Measurements from ENCODE around the gene LLCFC1.

The LLCFC1 gene

GRCh38 chr7:142906643-142907042, 32.6 kb upstream of the LLCFC1 start:
- Histone ChIP-seq H3K9me3 (no peaks in the 10 kb centered on the region), H3K4me3 (ENCODE audit: low read depth in 1 of 2, low read length in 1 of 2) (no peak overlapping the region)

GRCh38 chr7:142908290-142908689, 31.0 kb upstream of the LLCFC1 start:
- Histone ChIP-seq H3K4me1 (ENCODE audit: control insufficient read depth in 1 of 2, insufficient read depth in 1 of 2, low read depth in 1 of 2, low read length in 1 of 2) (peaks cover 7 to 23% of the 10 kb centered on the region in 2 experiments), H3K27ac (no peak overlapping the region), H3K4me3 (ENCODE audit: low read depth in 1 of 2, low read length in 1 of 2) (no peak overlapping the region), H3K27me3 (no peaks in the 10 kb centered on the region), H3K9me3 (no peaks in the 10 kb centered on the region), H3K36me3 (no peaks in the 10 kb centered on the region)
- TF ChIP-seq CTCF (IDR thresholded peaks at IDR 0.05), result no peak

More at GRCh38 chr7:142906643-142907042, 32.6 kb upstream of the LLCFC1 start:
- Histone ChIP-seq H3K27ac (no peak overlapping the region), H3K4me1 (ENCODE audit: control insufficient read depth in 1 of 2, insufficient read depth in 1 of 2, low read depth in 1 of 2, low read length in 1 of 2) (peaks cover 7 to 23% of the 10 kb centered on the region in 2 experiments), H3K27me3 (no peaks in the 10 kb centered on the region), H3K36me3 (no peaks in the 10 kb centered on the region)
- TF ChIP-seq CTCF (IDR thresholded peaks at IDR 0.05), result no peak

GRCh38 chr7:142908921-142909890, 30.1 kb upstream of the LLCFC1 start:
- H3K9me3 ChIP-seq, result no peaks in the 10 kb centered on the region
- H3K27ac ChIP-seq, result peak overlapping the region; percentile 36
- H3K4me1 ChIP-seq (ENCODE audit: control insufficient read depth in 1 of 2, insufficient read depth in 1 of 2, low read depth in 1 of 2, low read length in 1 of 2), result peaks cover 7 to 23% of the 10 kb centered on the region in 2 experiments
- peak; percentile 43 for TF ChIP-seq CTCF (IDR thresholded peaks at IDR 0.05)
- H3K4me3 ChIP-seq (ENCODE audit: low read depth in 1 of 2, low read length in 1 of 2), result no peak overlapping the region
- no peaks in the 10 kb centered on the region for H3K27me3 ChIP-seq
- no peaks in the 10 kb centered on the region for H3K36me3 ChIP-seq

- Histone ChIP-seq H3K4me3 (ENCODE audit: low read depth in 1 of 2, low read length in 1 of 2) (no peak overlapping the region), H3K36me3 (no peaks in the 10 kb centered on the region), H3K9me3 (no peaks in the 10 kb centered on the region), H3K4me1 (ENCODE audit: control insufficient read depth in 1 of 2, insufficient read depth in 1 of 2, low read depth in 1 of 2, low read length in 1 of 2) (peaks cover 7 to 23% of the 10 kb centered on the region in 2 experiments), H3K27me3 (no peaks in the 10 kb centered on the region), H3K27ac (peak overlapping the region; percentile 52)
- TF ChIP-seq CTCF (IDR thresholded peaks at IDR 0.05), result no peak
These were observed 29.3 kb upstream of the LLCFC1 start for GRCh38 chr7:142910031-142910433.

GRCh38 chr7:142910481-142910880, 28.8 kb upstream of the LLCFC1 start:
- peaks cover 7 to 23% of the 10 kb centered on the region in 2 experiments for H3K4me1 ChIP-seq (ENCODE audit: control insufficient read depth in 1 of 2, insufficient read depth in 1 of 2, low read depth in 1 of 2, low read length in 1 of 2)
- TF ChIP-seq CTCF (IDR thresholded peaks at IDR 0.05), result no peak
- H3K36me3 ChIP-seq, result no peaks in the 10 kb centered on the region
- H3K27ac ChIP-seq, result peak overlapping the region; percentile 52
- no peaks in the 10 kb centered on the region for H3K9me3 ChIP-seq
- no peak overlapping the region for H3K4me3 ChIP-seq (ENCODE audit: low read depth in 1 of 2, low read length in 1 of 2)
- no peaks in the 10 kb centered on the region for H3K27me3 ChIP-seq

Data from neutrophil (primary cell).